ENCODE measurements around the gene PDE10A.

The PDE10A gene

DNA sequence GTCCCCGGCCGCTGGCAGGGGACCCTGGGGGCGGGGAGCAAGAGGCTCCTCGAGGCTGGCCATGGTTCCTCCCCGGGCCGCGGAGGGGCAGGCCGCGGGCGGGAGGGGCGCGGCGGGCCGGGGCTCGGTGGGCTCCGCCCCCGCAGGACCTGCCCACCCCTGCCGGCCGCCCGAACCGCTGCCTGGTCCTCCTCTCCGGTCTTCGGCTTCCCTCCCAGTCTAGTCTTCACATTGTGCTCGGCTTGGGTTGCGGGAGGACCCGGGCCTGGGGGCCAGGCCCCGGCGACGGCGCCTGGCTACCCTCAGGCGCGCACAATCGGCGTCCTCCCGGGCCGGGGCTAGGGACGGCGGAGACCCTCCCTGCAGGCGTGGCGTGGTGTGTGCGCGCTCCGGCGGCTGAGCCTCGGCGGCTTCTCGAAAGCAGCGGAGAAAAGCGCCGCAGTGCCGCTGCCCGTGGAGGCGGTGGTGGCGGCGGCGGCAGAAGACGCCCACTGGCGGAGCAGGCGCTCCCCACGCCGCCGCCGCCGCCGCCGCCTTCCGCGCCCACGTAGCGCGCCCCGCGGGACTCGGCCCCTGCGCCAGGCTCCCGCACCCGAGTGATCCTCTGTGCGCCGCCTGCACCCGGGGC, at the start of gene PDE10A:
TSS of gene PDE10A (minus strand) at position 493 of the 628 bp plus-strand sequence. CDS start at position 63, 430 bp downstream.
- peak within 1 kb of the TSS; percentile 60 for H3K4me3 ChIP-seq (ENCODE audit: low read depth, low read length)

GRCh38 chr6:165708985-165709576, 46.0 kb upstream of the PDE10A start:
- DNase-seq (ENCODE audit: low read depth) = no peak
- H3K4me3 ChIP-seq (ENCODE audit: low read depth, low read length) = no peak overlapping the region

More for the DNA sequence above, at the start of gene PDE10A:
- no peak for DNase-seq (ENCODE audit: low read depth)

GRCh38 chr6:165707067-165707853, 44.2 kb upstream of the PDE10A start:
- H3K4me3 ChIP-seq (ENCODE audit: low read depth, low read length) = no peak overlapping the region
- DNase-seq (ENCODE audit: low read depth) = no peak

GRCh38 chr6:165705941-165706340, 42.9 kb upstream of the PDE10A start:
- DNase-seq (ENCODE audit: low read depth) = no peak
- no peak overlapping the region for H3K4me3 ChIP-seq (ENCODE audit: low read depth, low read length)

GRCh38 chr6:165704045-165704748, 41.2 kb upstream of the PDE10A start:
- no peak overlapping the region for H3K4me3 ChIP-seq (ENCODE audit: low read depth, low read length)
- no peak for DNase-seq (ENCODE audit: low read depth)

GRCh38 chr6:165702669-165703068, 39.6 kb upstream of the PDE10A start:
- no peak overlapping the region for H3K4me3 ChIP-seq (ENCODE audit: low read depth, low read length)
- DNase-seq (ENCODE audit: low read depth) = no peak

DNA sequence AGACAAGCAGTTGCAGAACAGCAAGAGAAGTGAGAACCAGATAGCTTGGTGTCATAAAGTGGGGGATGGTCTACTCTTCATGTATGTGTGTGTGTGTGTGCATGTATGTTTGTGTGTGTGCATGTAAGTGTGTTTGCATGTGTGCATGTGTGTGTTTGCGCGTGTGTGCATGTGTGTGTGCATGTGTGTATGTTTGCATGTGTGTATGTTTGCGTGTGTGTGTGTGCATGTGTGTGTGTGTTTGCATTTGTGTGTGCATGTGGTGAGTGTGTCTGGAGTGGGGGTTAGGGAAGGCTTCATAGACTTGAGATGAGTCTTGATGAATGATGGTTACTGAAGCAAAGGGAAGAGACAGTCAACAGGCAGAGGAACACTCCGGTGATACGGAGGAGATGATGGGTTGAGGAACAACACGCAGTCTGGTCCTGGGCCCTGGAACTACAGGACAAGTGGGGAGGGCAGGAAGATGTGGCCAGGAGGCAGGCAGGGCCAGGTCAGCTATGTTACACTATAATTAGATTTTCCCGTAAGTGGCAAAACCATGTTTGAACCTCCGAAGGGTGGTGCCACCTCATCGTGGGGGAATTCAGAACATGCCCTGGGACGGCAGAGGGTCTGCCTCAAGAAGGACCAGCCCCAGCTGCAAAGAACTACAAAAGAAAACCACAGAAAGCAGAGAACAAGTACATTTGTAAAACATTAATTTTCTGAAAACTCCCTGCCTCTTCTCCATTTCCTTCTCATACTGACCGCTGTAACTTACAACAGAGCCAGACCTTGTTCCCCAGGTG, 38.7 kb upstream of the PDE10A start:
- H3K4me3 ChIP-seq (ENCODE audit: low read depth, low read length) = no peak overlapping the region
- no peak for DNase-seq (ENCODE audit: low read depth)

- no peak for DNase-seq (ENCODE audit: low read depth)
- H3K4me3 ChIP-seq (ENCODE audit: low read depth, low read length) = no peak overlapping the region
Measured at GRCh38 chr6:165701005-165701404, 38.0 kb upstream of the PDE10A start.

DNA sequence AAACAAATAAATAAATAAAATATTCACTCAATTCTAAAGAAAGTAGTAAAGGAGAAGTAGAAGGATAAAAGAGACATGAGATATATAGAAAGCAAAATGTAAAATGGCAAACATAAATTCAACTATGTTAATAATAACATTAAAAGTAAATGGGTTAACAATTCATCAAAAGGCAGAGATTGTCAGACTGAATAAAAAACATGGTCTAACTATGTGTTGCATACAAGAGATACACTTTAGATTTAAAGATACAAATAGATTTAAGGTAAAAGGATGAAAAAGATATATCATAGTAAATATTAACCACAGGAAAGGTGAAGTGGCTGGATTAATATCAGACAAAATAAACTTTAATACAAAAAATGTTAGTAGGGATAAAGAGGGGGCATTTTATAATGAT, 35.8 kb upstream of the PDE10A start:
- DNase-seq (ENCODE audit: low read depth) = no peak
- H3K4me3 ChIP-seq (ENCODE audit: low read depth, low read length) = no peak overlapping the region

- DNase-seq (ENCODE audit: low read depth) = no peak
- no peak overlapping the region for H3K4me3 ChIP-seq (ENCODE audit: low read depth, low read length)
Measured at GRCh38 chr6:165697171-165697570, 34.1 kb upstream of the PDE10A start.

DNA sequence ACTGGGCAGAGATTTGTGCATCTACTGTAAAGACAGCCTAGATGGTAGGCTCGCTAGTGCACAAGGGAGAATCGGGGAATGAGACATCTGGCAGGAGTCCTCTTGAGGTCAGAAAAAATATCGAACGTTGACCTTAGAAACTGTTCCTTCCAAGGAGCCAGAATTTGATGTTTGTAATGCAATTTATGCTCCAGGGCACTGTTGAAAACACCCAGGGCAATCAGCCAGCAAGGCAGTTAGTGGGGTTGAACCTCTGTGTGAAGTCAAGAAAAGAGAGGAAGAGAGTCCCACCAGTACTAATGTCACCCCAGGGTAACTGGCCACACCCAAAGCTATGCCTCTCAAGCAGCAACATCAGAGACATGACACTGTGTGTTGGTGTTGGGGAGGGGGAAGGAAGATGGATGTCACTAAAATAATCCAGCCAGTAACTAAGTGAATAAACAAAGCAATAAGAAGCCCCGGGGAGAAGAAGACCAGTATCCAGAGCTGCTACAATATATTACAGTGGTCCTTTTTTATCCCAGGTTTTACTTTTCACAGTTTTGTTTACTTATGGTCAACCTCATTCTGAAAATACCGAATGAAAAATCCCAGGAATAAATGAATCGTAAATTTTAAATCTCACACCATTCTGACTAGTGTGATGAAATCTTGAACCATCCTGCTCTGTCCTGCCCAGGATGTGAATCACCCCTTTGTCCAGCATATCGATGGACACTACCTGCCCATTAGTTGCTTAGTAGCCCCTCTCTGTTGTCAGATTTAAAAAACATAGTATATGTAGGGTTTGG, 32.9 kb upstream of the PDE10A start:
- no peak for DNase-seq (ENCODE audit: low read depth)

GRCh38 chr6:165694296-165694695, 31.3 kb upstream of the PDE10A start:
- no peak overlapping the region for H3K4me3 ChIP-seq (ENCODE audit: low read depth, low read length)
- DNase-seq (ENCODE audit: low read depth) = no peak

More for the DNA sequence above, 32.9 kb upstream of the PDE10A start:
- no peak overlapping the region for H3K4me3 ChIP-seq (ENCODE audit: low read depth, low read length)

DNA sequence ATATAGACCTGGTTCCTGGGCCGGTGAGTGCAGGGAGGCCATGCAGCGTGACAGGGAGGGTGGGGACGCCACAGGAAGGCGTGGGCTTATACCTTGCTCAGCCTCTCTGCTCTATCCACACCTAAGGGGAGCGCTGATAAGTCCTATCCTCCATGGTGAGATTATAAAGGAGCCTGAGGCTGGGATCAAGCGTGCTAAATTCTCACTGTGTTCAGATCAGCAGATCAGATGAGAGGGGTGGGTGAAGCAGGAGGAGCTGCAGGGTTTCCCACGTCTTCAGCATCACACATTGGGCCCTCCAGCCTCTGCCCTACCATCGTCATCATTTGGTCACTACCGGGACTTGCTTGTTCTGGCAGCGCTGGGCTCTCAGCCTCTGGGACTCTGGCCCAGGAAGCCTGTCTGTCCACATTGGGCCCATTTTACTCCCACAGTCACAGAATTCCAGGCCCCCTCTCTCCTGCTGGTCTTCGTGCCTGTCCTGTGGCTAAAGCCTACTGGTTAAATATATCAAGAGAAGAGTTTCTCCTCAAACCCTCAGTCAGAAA, 29.1 kb upstream of the PDE10A start:
- no peak overlapping the region for H3K4me3 ChIP-seq (ENCODE audit: low read depth, low read length)
- DNase-seq (ENCODE audit: low read depth) = no peak

DNA sequence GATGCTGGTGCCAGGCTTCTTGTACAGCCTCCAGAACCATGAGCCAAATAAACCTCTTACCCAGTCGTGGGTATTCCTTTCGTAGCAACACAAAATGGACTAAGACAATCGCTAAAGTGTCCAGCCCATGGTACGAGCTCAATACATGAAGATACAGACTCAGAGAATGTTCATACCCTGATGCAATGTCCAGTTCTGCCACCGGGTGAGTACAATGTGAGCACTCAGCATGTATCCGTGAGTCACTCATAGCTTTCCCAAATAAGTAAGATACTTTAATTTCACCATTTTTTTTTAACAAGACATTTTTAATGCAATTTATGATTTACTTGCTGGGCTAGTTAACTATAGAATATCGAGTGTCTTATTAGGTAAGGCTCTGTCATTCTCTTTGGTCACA, 26.7 kb upstream of the PDE10A start:
- DNase-seq (ENCODE audit: low read depth) = no peak
- H3K4me3 ChIP-seq (ENCODE audit: low read depth, low read length) = no peak overlapping the region

DNA sequence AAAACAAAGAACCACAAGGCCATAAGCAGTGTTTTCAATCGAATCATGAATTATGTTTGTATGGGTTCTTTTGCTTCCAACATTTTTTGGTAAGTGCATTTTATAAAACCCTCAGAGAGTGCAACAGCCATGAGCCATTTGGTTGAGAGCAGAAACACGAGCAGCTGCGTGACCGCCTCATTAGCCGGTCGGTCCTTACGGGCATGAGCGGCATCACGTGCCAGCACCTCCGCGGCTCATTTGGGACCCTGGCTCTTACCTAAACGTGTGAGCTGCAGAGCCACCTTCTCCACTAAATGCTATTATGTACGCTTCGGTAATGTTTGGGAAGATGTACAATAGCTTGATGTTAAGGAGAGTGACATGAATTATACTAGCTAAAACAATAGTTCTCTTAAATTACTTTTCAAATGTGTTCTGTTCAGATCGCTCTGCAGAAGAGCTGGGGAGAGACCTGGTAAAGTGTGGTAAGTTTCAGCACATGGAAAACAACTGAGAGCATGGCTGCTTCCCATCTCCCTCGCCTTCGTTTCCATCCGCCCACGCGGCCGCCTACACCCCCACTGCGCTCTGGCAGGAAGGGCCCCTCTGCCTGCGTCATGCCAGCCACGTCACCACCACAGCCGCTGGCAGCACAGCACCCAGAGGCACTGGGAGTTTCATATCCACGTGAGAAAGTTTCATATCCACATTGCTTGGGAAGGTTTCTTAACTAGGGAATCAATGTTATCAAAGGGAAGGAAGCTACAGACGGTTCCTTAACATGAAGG, 23.7 kb upstream of the PDE10A start:
- DNase-seq (ENCODE audit: low read depth) = no peak

DNA sequence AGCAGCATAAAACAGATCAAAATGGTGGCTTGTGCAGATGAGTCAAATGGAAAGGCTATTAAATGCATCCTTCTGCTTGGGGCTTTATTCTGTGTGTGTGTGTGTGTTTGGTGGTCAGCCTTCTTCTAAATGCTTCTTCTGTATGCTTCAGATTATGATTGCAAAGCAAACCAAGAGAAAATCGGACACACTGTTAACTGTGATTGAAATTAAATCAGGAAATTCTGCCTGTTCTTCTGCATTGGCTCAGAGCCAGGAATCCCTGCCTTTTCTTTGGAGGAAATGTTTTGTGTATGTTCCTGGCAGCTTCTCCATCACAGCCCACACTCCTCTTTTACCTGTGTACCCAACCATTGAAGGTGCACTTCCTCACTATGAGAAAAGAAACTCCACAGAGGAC, 22.3 kb upstream of the PDE10A start:
- no peak overlapping the region for H3K4me3 ChIP-seq (ENCODE audit: low read depth, low read length)
- DNase-seq (ENCODE audit: low read depth) = no peak

More for the DNA sequence above, 23.7 kb upstream of the PDE10A start:
- H3K4me3 ChIP-seq (ENCODE audit: low read depth, low read length) = no peak overlapping the region

- H3K4me3 ChIP-seq (ENCODE audit: low read depth, low read length) = no peak overlapping the region
- DNase-seq (ENCODE audit: low read depth) = no peak
Measured at GRCh38 chr6:165684333-165684732, 21.3 kb upstream of the PDE10A start.

- H3K4me3 ChIP-seq (ENCODE audit: low read depth, low read length) = no peak overlapping the region
- no peak for DNase-seq (ENCODE audit: low read depth)
Measured at GRCh38 chr6:165680975-165681374, 17.9 kb upstream of the PDE10A start.

Data from skeletal muscle cell (primary cell).